Measurements from ENCODE around the gene TRIM65. TPM values are rescaled to one million over a fixed set of nuclear protein-coding genes. Genes with fewer than 3 reads are reported as not detected.

The TRIM65 gene
- total RNA-seq = 10 to 100 TPM in 1 of 2 experiments, 1 to 10 TPM in 1; 9.9 to 11.7 TPM
- 20.0 TPM for polyA plus RNA-seq (2013, experiment 1 of 2)
- 24.3 TPM for polyA plus RNA-seq (2013, experiment 2 of 2)
- 11.7 to 109 (median 56.9) reads per million in 172 experiments for total RNA-seq

- H3K4me3 Mint-ChIP-seq = peak within 1 kb of the TSS; percentile 88
- Histone ChIP-seq H3K9me3 (ENCODE audit: control insufficient read depth in 1 of 2, insufficient read depth in 1 of 2, low read length in 2 of 2) (no peaks in the 10 kb centered on the region), H3K4me3 (ENCODE audit: low read length) (peak within 1 kb of the TSS; percentile 57), H3K27me3 (ENCODE audit: control insufficient read depth in 1 of 2, insufficient read depth in 2 of 2, low read length in 2 of 2) (no peaks in the 10 kb centered on the region), H3K36me3 (ENCODE audit: insufficient read depth, low read length) (peaks cover 50% of the 10 kb centered on the region), H3K27ac (ENCODE audit: low read depth in 1 of 2, low read length in 2 of 2) (peak within 1 kb of the TSS in 1 of 2 donors; percentile 29), H3K4me1 (ENCODE audit: insufficient read depth, low read length) (peaks cover 33% of the 10 kb centered on the region)
- H3K36me3 Mint-ChIP-seq (ENCODE audit: low read depth) = peaks cover 44% of the 10 kb centered on the region
- peak within 1 kb of the TSS; percentile 78 for H3K27ac Mint-ChIP-seq
- peak; percentile 33 for TF ChIP-seq CTCF (IDR thresholded peaks at IDR 0.05)
- H3K9me3 Mint-ChIP-seq = no peaks in the 10 kb centered on the region
- DNase-seq (peak; percentile 55 to 91 (median 74)), ATAC-seq (ENCODE audit: poor library complexity) (peak; percentile 85)
- peaks cover 25% of the 10 kb centered on the region for H3K4me1 Mint-ChIP-seq (ENCODE audit: low read depth)
- intact Hi-C loops (cut with DNase I, micrococcal nuclease) = loop anchor here (1.0 to 2.0 kb wide), 4 partner anchors 18 to 114 kb away; partner anchors contain the start of genes TRIM47 (in 1 of the 2) and WBP2 (in 1 of the 2)
- no peaks in the 10 kb centered on the region for H3K27me3 Mint-ChIP-seq
- CTCF ChIA-PET = interaction anchor here (0.5 to 2.1 kb wide), 20 partner anchors 8 to 383 kb away, joined by 3 to 50 read pairs (median 5); partner anchors contain the start of genes MRPL38, TRIM47, UNK and WBP2
- POLR2A ChIA-PET = interaction anchor here (0.6 to 3.5 kb wide), 22 partner anchors 9 to 368 kb away, joined by 3 to 74 read pairs (median 6); partner anchors contain the start of genes ACOX1, GALK1, TEN1 and TRIM47
Measured at GRCh38 chr17:75896415-75897159, at the start of gene TRIM65. Gene TRIM65, minus strand, starts transcription at chr17:75896951. Its CDS starts 14 bp downstream, at chr17:75896937.

DNA sequence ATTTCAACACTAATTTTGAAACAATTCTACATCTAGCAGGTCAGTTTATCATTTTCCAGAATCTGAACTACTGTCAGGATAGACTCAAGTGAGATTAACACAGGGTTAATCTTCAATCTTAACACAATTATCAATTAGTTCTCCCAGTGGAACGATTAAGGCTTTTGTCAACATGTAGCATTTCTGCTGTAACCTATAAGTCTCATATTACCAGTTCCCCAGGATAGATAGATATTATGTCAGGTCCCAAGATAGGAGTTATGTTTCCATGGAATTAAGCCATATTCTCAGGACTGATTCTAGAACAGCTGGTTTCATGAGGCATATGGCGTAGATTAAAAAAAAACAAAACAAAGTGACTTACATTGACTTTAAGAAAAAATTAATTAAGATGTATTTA, 48.5 kb upstream of the TRIM65 start:
- DNase-seq = no peak
- no peak overlapping the region for H3K4me3 ChIP-seq (ENCODE audit: low read length)
- no peak overlapping the region for H3K27ac ChIP-seq (ENCODE audit: low read depth in 1 of 2, low read length in 2 of 2)
- peaks cover 12% of the 10 kb centered on the region for H3K4me1 ChIP-seq (ENCODE audit: insufficient read depth, low read length)
- H3K36me3 ChIP-seq (ENCODE audit: insufficient read depth, low read length) = peaks cover 36% of the 10 kb centered on the region
- no peaks in the 10 kb centered on the region for H3K9me3 ChIP-seq (ENCODE audit: control insufficient read depth in 1 of 2, insufficient read depth in 1 of 2, low read length in 2 of 2)
- Mint-ChIP-seq H3K36me3 (ENCODE audit: low read depth) (peaks cover 32% of the 10 kb centered on the region), H3K27ac (no peak overlapping the region), H3K4me1 (ENCODE audit: low read depth) (peaks cover 15% of the 10 kb centered on the region), H3K9me3 (no peaks in the 10 kb centered on the region), H3K27me3 (no peaks in the 10 kb centered on the region), H3K4me3 (no peak overlapping the region)
- no peak for TF ChIP-seq CTCF (IDR thresholded peaks at IDR 0.05)
- intact Hi-C loops (cut with DNase I, micrococcal nuclease) = no loop called here
- no peaks in the 10 kb centered on the region for H3K27me3 ChIP-seq (ENCODE audit: control insufficient read depth in 1 of 2, insufficient read depth in 2 of 2, low read length in 2 of 2)
- ATAC-seq (ENCODE audit: poor library complexity) = no peak
- CTCF ChIA-PET = no interaction called here
- POLR2A ChIA-PET = no interaction called here

GRCh38 chr17:75943491-75943890, 46.7 kb upstream of the TRIM65 start:
- intact Hi-C loops (cut with DNase I, micrococcal nuclease) = no loop called here
- no peak overlapping the region for H3K27ac ChIP-seq (ENCODE audit: low read depth in 1 of 2, low read length in 2 of 2)
- H3K4me3 Mint-ChIP-seq = no peak overlapping the region
- no peak overlapping the region for H3K27ac Mint-ChIP-seq
- H3K27me3 ChIP-seq (ENCODE audit: control insufficient read depth in 1 of 2, insufficient read depth in 2 of 2, low read length in 2 of 2) = no peaks in the 10 kb centered on the region
- no peaks in the 10 kb centered on the region for H3K27me3 Mint-ChIP-seq
- peaks cover 22% of the 10 kb centered on the region for H3K36me3 ChIP-seq (ENCODE audit: insufficient read depth, low read length)
- ATAC-seq (ENCODE audit: poor library complexity) = no peak
- ChIA-PET CTCF (no interaction called here), POLR2A (no interaction called here)
- no peak for TF ChIP-seq CTCF (IDR thresholded peaks at IDR 0.05)
- no peak overlapping the region for H3K4me3 ChIP-seq (ENCODE audit: low read length)
- no peak for DNase-seq
- H3K36me3 Mint-ChIP-seq (ENCODE audit: low read depth) = peaks cover 18% of the 10 kb centered on the region
- H3K4me1 Mint-ChIP-seq (ENCODE audit: low read depth) = peaks cover 18% of the 10 kb centered on the region
- H3K4me1 ChIP-seq (ENCODE audit: insufficient read depth, low read length) = peaks cover 15% of the 10 kb centered on the region
- no peaks in the 10 kb centered on the region for H3K9me3 ChIP-seq (ENCODE audit: control insufficient read depth in 1 of 2, insufficient read depth in 1 of 2, low read length in 2 of 2)
- H3K9me3 Mint-ChIP-seq = no peaks in the 10 kb centered on the region
